ENCODE data around the gene MRPL11. TPM values are rescaled to one million over a fixed set of nuclear protein-coding genes. Genes with fewer than 3 reads are reported as not detected.
A peak's percentile ranks its signal among the peaks of the same experiment; 100 is the strongest.

Gene MRPL11
- total RNA-seq, 2 donors from 2014 or later, result 46.9 to 59.4 TPM

- DNase-seq, result no peak
- ATAC-seq, result no peak
- intact Hi-C loops (cut with DNase I, micrococcal nuclease), result no loop called here
Observed at GRCh38 chr11:66412110-66412509, 26.5 kb downstream of the MRPL11 start.

GRCh38 chr11:66411323-66411722 is 27.3 kb downstream of the MRPL11 start:
- intact Hi-C loops (cut with DNase I, micrococcal nuclease), result no loop called here
- DNase-seq (no peak), ATAC-seq (no peak)

DNA sequence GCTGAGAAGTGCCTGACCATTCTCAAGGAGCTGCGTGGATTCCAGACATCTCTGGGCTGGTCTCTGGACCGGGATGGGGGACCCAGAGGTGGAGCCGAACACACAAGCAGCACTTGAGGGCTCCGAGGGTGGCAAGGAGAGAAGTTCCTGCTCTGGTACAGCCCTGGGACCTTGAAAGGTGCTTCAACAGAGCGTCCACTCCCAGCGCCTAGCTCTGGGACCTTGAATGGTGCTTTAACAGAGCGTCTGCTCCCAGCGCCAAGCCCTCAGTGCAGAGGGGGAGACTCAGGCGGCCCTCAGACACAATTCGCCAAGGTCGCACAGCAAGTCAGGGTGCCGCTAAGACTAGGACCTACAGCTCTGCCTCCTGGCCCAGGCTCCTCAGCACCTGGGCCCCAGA is 28.5 kb downstream of the MRPL11 start:
- no peak for ATAC-seq
- intact Hi-C loops (cut with DNase I, micrococcal nuclease), result no loop called here

GRCh38 chr11:66409226-66409625 is 29.4 kb downstream of the MRPL11 start:
- DNase-seq, result no peak
- intact Hi-C loops (cut with DNase I, micrococcal nuclease), result loop anchor here in 1 of 2 donors (10.0 kb wide), 1 partner anchor 266 kb away; the partner anchor contains the start of gene RBM4B
- no peak for ATAC-seq

More for the DNA sequence above, 28.5 kb downstream of the MRPL11 start:
- no peak for DNase-seq

DNA sequence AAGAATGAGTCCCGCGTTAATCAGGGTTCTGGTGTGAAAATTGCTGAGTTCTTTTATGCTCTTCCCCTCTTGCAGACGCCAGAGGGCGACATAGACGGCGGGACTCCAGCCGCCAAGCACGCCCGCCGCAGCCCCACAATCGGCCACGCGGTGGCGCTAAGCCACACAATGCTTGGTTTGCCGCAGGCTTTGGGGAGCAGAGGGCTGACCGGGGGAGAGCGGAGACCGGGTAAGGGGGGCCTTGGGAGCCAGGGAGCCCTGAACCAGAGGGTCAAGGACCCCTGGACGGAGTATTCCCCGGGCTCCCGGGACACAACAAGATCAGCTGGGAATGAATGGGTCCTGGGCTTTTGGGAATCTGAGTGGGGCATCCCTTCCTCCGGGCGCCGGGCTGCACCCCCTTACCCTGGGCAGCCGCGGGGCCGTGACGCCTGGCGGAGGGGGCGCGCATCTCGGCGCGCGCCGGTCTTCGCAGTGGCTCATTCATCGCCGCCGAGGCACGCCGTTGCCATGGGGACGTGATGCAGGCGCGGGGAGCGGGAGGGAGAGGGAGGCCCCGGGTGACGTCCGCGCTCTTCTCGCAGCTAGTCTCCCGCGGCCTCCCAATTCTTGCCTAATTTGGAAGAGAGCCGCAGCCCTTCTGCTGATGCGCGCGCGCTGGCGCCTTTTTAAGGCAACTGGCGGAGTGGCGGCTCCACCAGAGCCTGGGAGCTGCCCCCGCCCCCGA is 30.0 kb downstream of the MRPL11 start:
- DNase-seq, result peak; percentile 82 to 94
- peak; percentile 90 for ATAC-seq
- intact Hi-C loops (cut with DNase I, micrococcal nuclease), result loop anchor here in 1 of 2 donors (10.0 kb wide), 1 partner anchor 266 kb away; the partner anchor contains the start of gene RBM4B

- intact Hi-C loops (cut with DNase I, micrococcal nuclease), result loop anchor here in 1 of 2 donors (10.0 kb wide), 1 partner anchor 267 kb away; the partner anchor contains the start of gene RBM4B
- DNase-seq, result no peak
- ATAC-seq, result no peak
Observed at GRCh38 chr11:66407651-66408050, 31.0 kb downstream of the MRPL11 start.

DNA sequence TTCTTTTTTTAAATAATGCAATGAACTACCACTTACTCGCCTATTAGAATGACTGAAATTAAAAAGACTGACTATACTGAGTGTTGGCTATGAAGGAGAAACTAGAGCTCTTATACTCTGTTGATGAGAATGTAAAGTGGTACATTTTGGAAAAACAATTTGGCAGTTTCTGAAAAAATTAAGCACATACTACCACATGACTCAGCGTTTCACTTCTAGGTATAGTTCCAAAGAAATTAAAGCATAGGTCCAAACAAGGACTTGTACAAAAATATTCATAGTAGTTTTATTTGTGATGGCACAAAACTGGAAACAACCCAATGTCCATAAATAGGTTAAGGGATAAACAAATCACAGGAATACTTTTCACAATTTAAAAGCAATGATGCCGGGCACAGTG is 44.7 kb downstream of the MRPL11 start:
- no peak for ATAC-seq
- intact Hi-C loops (cut with DNase I, micrococcal nuclease), result no loop called here
- no peak for DNase-seq

DNA sequence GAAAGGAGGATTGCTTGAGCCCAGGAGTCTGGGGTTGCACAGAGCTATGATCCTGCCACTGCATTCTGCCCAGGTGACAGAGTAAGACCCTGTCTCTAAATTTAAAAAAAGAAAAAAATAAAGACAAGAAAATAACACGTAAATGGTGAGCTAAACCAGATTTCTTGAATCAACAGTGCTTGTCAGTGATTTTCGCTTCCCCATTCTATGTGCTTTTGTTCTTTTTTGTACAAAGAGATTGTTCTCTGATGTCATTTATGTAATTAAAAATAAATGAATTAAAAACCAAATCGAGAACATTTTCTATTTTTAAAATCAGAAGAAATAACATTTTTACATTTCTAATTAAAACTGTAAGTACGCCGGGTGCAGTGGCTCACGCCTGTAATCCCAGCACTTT is 47.3 kb downstream of the MRPL11 start:
- DNase-seq (no peak), ATAC-seq (no peak)
- intact Hi-C loops (cut with DNase I, micrococcal nuclease), result no loop called here

GRCh38 chr11:66388780-66389386 is 49.8 kb downstream of the MRPL11 start:
- ATAC-seq, result peak; percentile 86
- intact Hi-C loops (cut with DNase I, micrococcal nuclease), result no loop called here
- DNase-seq, result peak; percentile 70 to 84

DNA sequence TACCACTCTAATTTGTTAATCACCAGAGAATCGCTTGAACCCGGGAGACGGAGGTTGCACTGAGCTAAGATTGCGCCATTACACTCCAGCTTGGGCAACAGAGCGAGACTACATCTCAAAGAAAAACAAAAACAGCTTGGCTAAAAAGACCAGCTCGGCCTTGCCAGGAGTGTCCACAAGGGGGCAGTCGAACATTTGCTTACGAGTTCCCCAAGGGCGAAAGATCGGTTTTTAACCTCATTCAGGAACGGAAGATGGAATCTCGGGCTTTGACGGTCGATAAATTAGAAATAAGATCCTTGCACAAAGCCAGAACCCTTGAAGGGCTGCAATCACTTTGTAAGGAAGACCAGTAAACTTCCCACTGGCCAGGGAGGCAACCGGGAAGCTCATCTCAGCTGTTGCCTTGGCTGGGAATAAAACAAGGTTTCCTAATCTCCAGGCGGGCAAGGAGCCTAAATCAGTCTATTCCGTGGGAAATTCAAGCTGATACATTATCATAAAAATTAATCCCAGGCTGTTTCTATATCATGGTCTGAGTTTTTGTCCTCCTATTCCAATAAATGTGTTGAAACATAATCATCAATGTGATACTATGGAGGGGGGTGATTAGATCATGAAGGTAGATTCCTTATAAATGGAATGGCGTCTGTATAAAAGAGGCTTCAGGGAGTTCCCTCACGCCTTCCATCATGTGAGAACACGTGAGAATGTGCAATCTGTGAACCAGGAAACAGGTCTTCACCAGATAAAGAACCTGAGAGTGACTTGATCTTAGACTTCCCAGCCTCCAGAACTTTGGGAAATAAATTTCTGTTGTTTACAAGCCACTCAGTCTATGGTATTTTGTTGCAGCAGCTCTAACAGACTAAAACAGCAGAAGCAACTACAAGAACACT is 52.2 kb downstream of the MRPL11 start:
- intact Hi-C loops (cut with DNase I, micrococcal nuclease), result no loop called here
- ATAC-seq (peak; percentile 74), DNase-seq (peak; percentile 75 to 93)

Other genes starting within 250 kb of the MRPL11 start
- gene KLC2, start 181.1 kb downstream of the MRPL11 start, total RNA-seq, result 10 to 100 TPM; 17.3 to 23.4 TPM
- gene RAB1B, start 170.2 kb downstream of the MRPL11 start, total RNA-seq, result 100 to 1,000 TPM; 208 to 210 TPM
- gene CNIH2, start 160.7 kb downstream of the MRPL11 start, total RNA-seq, result 1 to 10 TPM; 1.1 to 1.2 TPM
- 100 to 1,000 TPM in 1 of 2 donors, 10 to 100 TPM in 1; 87.8 to 101 TPM for gene YIF1A, start 149.7 kb downstream of the MRPL11 start, total RNA-seq
- gene TMEM151A, start 147.0 kb downstream of the MRPL11 start, total RNA-seq, result under 1 TPM; 0.14 to 0.18 TPM
- gene CD248, start 121.8 kb downstream of the MRPL11 start, total RNA-seq, result 10 to 100 TPM in 1 of 2 donors, 1 to 10 TPM in 1; 4.5 to 13.7 TPM
- gene RIN1, start 102.4 kb downstream of the MRPL11 start, total RNA-seq, result 10 to 100 TPM; 10.3 to 10.6 TPM
- gene BRMS1, start 93.7 kb downstream of the MRPL11 start, total RNA-seq, result 10 to 100 TPM; 42.5 to 46.3 TPM
- gene B4GAT1, start 91.2 kb downstream of the MRPL11 start, total RNA-seq, result 10 to 100 TPM; 13.1 to 17.1 TPM
- 10 to 100 TPM; 16.3 to 31.1 TPM for gene SLC29A2, start 67.1 kb downstream of the MRPL11 start, total RNA-seq
- gene NPAS4, start 17.8 kb downstream of the MRPL11 start, total RNA-seq, result under 1 TPM in 1 of 2 donors, not detected in 1; 0.39 TPM
- 1 to 10 TPM; 4.7 to 5.2 TPM for gene PELI3, start 28.1 kb upstream of the MRPL11 start, total RNA-seq
- gene DPP3, start 41.6 kb upstream of the MRPL11 start, total RNA-seq, result 10 to 100 TPM; 75.0 to 91.4 TPM
- 10 to 100 TPM; 29.8 to 34.8 TPM for gene BBS1, start 71.8 kb upstream of the MRPL11 start, total RNA-seq
- 10 to 100 TPM in 1 of 2 donors, 1 to 10 TPM in 1; 9.9 to 11.7 TPM for gene ZDHHC24, start 107.2 kb upstream of the MRPL11 start, total RNA-seq
- gene ACTN3, start 108.1 kb upstream of the MRPL11 start, total RNA-seq, result not detected
- 10 to 100 TPM in 1 of 2 donors, 1 to 10 TPM in 1; 5.6 to 20.4 TPM for gene CTSF, start 129.8 kb upstream of the MRPL11 start, total RNA-seq
- gene CCDC87, start 154.2 kb upstream of the MRPL11 start, total RNA-seq, result under 1 TPM; 0.22 to 0.46 TPM
- gene CCS, start 154.3 kb upstream of the MRPL11 start, total RNA-seq, result 10 to 100 TPM; 38.5 to 38.6 TPM
- 10 to 100 TPM; 45.3 to 48.9 TPM for gene RBM14, start 177.8 kb upstream of the MRPL11 start, total RNA-seq
- 10 to 100 TPM; 90.7 to 92.9 TPM for gene RBM4, start 199.9 kb upstream of the MRPL11 start, total RNA-seq
- 10 to 100 TPM; 14.7 to 17.6 TPM for gene RBM4B, start 239.0 kb upstream of the MRPL11 start, total RNA-seq

All from left colon (tissue), 2 donors.